Inflammatory macrophage treated with lipopolysaccharide for 1 hour (primary cell): ENCODE results near the gene SLC29A3.
"Not testable (repeated sequence)": the region's sequence is repeated elsewhere in the genome, so short reads cannot be mapped to it uniquely, and the experiment has no call there.

Experiments
- DNase-seq, 2 donors: peaks; one replicate each; pipeline ENCODE4 v3.0.0-alpha.2; 2020 to 2022

Gene SLC29A3

DNA sequence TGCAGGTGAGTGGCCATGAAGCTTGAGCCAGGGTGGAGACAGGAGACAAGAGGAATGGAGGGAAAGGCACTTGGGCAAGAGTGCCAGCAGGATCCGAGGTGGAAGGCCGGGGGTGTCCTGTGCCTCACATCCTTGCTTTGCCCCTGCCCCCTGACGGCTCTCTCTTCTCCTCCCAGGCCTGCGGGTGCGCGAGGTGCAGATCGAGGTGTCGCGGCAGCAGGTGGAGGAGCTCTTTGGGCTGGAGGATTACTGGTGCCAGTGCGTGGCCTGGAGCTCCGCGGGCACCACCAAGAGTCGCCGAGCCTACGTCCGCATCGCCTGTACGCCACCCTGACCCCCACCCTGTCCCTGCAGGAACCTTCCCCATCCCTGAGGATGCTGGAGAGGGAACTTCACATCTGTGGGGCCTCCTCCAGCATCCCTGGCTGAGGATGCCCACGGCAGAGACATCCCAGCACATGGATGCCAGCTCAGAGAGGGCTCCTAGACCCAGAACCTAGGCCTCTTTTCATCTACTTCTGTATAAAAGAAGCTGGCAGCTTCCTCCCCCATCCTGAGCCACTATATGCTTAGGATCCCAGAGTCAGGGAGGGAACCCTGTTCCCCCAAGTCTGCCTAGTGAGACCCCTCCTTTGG is 34.4 kb upstream of the SLC29A3 start:
- DNase-seq: no peak

DNA sequence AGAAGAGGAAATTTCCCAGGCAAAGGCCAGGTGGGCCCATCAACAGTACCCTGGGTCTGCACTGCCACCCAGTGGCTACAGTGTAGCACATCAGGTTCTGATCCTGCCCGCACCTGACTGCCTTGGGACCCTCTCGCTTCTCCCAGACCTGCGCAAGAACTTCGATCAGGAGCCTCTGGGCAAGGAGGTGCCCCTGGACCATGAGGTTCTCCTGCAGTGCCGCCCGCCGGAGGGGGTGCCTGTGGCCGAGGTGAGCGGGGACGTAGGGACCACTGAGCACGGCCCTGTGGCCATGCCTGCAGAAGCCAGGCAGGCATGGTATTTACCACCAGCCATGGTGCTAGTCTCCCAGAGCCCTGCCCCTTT is 33.9 kb upstream of the SLC29A3 start:
- peak in 1 of 2 donors; percentile 34 for DNase-seq

GRCh38 chr10:71285986-71286385 is 33.1 kb upstream of the SLC29A3 start:
- no peak for DNase-seq

DNA sequence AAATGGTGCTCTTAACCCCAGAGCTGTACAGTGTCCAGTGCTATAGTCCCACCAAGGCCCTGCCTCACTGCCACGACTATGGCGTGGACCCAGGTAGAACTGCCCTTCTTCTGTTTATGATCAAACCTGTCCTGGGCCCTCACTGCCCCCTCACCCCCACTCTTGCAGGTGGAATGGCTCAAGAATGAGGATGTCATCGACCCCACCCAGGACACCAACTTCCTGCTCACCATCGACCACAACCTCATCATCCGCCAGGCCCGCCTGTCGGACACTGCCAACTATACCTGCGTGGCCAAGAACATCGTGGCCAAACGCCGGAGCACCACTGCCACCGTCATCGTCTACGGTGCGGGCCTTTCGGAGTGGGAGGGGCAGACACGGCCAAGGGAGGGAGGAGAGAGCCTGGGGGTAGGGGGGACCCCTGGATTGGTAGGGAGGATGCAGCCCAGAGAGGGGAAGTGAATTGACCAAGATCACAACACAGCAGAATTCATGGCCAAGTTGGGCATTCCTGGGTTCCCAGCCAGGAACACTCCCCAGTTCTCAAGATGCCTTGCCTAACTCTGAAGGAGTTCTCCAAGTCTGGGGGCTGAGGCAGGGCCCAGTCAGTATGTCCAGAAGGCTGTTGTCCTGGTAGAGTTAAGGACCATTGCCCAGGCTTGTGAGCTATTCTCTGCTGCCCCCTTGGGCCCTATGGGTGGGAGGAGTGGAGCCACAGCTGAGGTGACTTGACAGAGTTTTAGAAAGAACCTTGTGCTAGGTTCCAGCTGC is 32.4 kb upstream of the SLC29A3 start:
- DNase-seq: no peak

- DNase-seq: no peak
Measured at GRCh38 chr10:71287456-71287855, 31.6 kb upstream of the SLC29A3 start.

DNA sequence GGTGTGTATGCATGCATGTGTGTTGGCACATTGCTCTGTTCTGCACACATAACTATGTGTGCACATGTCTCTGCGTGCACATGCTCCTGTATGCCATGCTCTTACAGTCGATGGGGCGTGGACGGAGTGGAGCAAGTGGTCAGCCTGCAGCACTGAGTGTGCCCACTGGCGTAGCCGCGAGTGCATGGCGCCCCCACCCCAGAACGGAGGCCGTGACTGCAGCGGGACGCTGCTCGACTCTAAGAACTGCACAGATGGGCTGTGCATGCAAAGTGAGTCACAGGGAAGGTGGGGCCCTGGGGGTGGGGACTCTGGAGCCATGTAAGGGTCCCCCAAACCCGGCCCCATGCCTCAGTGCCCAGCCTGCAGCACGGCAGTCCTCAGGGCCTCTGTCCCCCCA is 30.6 kb upstream of the SLC29A3 start:
- DNase-seq: no peak

GRCh38 chr10:71289421-71290130 is 29.5 kb upstream of the SLC29A3 start:
- DNase-seq: no peak

GRCh38 chr10:71290331-71290730 is 28.7 kb upstream of the SLC29A3 start:
- no peak for DNase-seq

GRCh38 chr10:71290806-71291527 is 28.1 kb upstream of the SLC29A3 start:
- no peak for DNase-seq

- DNase-seq: no peak
Measured at GRCh38 chr10:71291528-71291900, 27.5 kb upstream of the SLC29A3 start.

DNA sequence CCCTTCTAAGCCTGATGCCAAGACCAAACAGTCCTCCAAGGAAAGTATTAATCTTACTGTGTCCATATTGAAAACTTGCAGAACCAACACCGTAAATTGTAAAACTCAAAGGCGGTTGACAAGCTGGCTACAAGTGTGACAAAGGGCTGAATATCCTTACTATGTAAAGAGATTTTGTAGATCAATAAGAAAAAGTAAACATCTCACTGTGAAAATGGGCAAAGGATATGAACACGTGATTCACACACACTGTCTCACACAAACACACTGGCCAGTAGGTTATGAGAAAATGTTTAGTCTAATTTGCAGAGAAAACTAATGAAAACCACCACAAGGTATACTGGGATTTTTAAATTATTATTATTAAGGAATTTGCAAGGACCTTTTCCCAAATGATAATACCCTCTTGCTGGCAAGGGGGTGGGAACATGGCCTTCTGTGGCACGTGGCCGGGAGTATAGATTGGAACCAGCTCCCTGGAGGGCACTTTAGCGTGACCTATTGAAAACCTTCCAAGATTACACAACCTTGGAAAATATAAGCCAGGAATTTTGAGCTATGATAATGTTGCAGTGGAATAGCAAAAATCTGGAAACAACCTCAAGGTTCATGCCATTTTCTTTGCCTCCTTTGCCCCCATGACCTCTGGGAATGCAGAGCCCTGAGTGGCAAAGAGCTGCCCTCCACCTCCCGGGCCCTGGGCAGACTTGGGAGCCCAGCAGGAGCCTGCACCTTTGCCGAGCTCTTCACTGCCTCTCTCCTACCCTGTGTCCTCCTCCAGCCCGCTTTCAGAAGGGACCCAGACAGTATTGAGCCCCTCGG is 26.2 kb upstream of the SLC29A3 start:
- no peak for DNase-seq

- DNase-seq: no peak
Measured at GRCh38 chr10:71293446-71294084, 25.5 kb upstream of the SLC29A3 start.

GRCh38 chr10:71294091-71294561 is 24.9 kb upstream of the SLC29A3 start:
- DNase-seq: no peak

DNA sequence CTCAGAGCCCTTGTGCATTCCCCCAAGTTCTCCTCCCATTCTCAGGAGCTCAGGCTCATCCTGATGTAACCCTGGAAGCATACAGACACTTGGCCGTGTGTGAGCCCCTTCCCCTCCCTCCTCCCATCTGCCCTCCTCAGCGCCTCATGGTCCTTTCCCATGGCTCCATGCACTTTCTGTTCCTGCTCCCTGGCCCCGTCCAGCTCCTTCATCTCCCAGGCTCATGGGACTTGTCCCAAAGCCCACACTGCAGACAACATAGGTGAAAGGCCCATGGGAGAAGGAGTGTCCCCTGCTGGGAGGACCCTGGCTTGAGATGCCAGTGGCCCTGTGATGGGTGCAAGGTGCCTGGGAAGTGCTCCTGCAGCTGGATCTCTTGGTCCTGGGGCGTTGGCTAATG is 24.2 kb upstream of the SLC29A3 start:
- DNase-seq: no peak

- no peak for DNase-seq
Measured at GRCh38 chr10:71295641-71296040, 23.4 kb upstream of the SLC29A3 start.

DNA sequence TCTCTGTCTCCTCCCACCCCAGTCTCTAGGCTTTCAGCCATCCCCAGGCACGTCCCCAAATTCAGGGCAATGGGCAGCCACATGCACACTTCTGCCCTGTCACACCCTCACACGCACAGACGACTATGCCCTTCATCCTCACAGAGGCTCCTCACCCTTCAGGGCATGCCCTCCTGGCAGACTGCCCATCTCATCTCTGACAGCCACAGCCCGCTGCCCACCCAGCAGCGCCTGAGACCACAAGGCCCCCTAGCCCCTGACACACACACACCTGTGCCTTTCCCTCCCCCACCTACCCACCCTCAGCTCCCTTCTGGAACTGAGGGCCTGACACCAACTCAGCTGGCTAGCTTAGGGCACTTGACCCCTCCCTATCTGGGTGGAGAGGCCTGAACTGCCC is 23.0 kb upstream of the SLC29A3 start:
- no peak for DNase-seq

- not testable (repeated sequence) for DNase-seq
Measured at GRCh38 chr10:71296811-71297210, 22.2 kb upstream of the SLC29A3 start.

DNA sequence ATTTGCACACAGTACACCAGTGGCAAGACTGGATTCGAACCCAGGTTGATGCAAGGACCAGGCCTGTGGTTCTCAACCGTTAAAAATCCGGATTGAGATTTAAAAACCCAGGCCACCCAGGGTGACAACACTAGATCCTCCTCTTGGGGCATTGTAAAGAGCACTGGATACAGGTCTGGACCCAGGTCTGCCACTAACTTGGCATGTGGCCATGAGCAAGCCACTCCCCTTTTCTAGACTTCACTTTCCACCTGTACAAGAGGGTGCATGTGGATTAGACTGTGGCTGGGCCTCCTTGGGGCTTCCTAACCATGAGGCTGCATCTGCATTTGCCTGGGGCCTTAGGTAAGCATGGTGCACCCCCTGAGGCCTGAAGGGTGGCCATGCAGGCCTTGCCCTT is 21.7 kb upstream of the SLC29A3 start:
- no peak for DNase-seq

DNA sequence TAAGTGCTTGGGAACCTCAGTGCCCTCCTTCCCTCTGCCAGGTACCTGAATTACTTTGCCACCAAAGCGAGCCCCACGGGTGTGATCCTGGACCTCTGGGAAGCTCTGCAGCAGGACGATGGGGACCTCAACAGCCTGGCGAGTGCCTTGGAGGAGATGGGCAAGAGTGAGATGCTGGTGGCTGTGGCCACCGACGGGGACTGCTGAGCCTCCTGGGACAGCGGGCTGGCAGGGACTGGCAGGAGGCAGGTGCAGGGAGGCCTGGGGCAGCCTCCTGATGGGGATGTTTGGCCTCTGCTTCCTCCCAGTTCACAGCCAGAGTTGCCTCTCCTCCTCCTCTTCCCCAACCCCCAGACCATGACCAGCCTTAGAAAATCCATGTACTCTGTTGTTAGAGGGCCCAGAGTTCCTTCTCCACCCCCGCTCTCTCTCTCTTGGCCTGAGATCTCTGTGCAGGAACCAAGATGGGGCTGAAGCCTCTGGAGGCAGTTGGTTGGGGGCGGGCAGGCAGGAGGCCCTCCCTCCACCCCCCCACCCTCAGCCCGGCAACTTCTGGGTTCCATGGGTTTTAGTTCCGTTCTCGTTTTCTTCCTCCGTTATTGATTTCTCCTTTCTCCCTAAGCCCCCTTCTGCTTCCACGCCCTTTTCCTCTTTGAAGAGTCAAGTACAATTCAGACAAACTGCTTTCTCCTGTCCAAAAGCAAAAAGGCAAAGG is 19.8 kb upstream of the SLC29A3 start:
- peak; percentile 58 to 62 for DNase-seq

DNA sequence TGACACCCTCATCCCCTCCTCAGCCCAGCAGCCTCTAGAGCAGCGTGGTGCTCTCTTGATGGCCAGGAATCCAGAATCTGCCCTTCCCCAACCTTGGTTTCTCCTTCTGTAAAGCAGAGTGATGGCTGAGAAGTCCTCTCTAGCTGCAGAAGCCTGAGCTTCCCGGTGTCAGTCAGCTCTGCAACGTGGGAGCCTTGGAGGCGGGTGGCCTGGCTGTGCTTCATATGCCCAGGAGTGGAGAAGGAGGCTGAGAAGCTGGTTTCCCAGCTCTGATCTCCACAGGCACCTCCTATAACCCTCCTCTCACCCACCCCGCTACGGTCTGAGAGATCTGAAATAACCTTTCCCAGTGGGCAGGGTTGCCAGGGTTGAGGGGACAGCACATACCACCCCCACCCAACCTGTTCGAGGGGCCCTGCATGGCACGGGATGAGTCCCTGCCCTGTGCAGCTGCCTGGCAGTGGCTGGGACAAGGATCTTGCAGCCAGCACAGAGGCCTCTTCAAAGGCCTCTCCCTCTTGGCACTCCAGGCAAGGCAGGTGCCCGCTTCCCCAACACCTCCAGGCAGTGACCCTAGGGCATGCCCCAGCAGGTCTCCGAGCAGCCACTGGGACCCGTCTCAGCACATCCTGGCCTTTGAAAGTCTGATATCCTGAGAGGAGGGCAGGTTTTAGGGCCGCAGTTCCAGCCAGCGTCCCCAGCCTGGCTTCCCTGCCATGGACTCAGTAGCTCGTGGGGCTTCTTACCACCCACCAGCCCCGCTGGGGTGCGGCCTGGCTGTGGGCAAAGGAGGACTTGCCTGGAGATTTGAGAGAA is 18.3 kb upstream of the SLC29A3 start:
- DNase-seq: no peak
